DMS114 treated with DMSO at 0.1 percent for 48 hours (cell line): ENCODE results near the gene PLCL2.

Source experiments
- DNase-seq: peaks from one replicate; lab custom pipeline; 2025; ENCODE audit not compliant: unreplicated experiment; lab: John Stamatoyannopoulos, UW

PLCL2 gene

GRCh38 chr3:16884748-16885592, at the start of gene PLCL2:
PLCL2 (plus strand) TSS chr3:16884955; CDS start chr3:16885040, 85 bp downstream.
- DNase-seq = no peak

DNA sequence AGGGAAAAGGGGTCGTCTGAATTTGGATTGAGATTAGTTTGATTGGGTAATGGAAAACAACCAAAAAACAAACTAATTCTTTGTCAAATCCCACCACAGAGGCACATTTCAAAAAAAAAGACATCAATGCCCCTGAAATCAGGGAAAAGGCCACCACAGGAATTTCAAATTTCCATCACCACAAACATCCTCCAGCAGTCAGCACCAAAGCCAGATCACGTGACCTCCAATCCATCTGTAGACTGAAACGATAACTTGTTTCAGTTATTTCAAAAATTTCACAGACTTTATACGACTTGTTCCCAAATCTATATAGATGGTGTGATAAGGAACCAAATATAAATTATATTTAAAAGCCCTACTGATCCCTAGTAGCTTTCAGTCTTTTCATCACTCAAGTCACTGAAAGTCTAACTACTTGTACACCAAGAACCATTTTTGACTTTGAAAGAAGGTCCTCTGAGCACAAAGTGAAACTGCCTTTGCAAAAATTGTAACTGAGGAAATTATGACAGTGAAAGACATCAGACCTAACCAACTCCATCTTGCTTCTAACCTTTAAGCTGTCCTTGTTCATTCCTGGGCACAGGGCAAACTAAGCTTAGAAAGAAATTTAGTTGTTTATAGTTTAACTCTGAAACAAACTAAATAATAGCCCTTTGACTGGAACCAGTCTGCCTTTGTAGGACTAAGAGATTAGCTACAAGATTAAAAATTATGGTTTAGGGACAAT, 48.1 kb upstream of the PLCL2 start:
- DNase-seq = no peak

- no peak for DNase-seq
Observed at GRCh38 chr3:16837602-16838001, 47.2 kb upstream of the PLCL2 start.

GRCh38 chr3:16838561-16838960, 46.2 kb upstream of the PLCL2 start:
- DNase-seq = no peak

GRCh38 chr3:16839271-16840100, 45.3 kb upstream of the PLCL2 start:
- no peak for DNase-seq

DNA sequence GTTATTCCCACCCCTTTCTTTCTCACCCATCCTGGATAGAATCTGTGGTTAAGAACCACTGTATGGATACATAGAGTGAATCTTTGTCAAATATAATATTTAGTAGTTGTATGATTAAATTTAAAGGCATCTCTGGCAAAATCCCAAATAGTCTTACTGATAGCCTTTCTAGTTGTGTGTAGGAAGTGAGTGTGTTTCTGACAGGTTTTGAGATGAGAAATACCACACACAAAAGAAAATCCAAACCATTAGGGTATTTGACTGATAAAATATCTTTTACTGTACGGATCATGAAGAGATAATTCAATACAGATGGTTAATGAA, 44.7 kb upstream of the PLCL2 start:
- no peak for DNase-seq

DNA sequence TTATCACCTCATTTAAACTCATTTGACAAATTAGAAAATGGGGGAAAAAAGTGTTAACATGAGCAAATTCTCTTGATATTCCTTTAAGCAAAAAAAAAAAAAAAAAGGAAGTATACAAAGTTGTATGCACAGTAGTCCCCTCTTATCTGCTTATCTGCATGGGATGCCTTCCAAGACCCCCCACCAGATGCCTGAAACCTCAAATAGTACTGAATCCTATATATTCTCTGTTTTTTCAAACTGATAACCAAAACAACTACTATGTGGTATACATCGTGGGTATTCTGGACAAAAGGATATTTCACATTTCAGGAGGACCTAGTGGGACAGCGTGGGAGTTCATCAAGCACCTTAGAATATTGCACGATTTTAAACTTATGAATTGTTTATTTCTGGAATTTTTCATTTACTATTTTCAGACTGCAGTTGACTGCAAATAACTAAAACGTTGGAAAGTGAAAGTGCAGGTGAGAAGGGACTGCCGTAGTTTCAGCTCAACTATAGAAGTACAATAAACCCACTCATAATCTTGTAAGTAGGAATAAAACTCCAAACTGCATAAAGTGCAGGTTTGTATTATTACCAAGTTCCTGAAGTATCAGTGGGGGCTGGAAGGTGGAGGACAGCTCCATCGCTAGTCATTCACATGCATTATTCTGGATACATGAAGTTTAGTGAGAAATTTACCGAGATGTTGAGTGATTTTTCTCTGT, 43.6 kb upstream of the PLCL2 start:
- DNase-seq = no peak

- DNase-seq = no peak
Observed at GRCh38 chr3:16841904-16842271, 42.9 kb upstream of the PLCL2 start.

- no peak for DNase-seq
Observed at GRCh38 chr3:16842272-16843270, 42.2 kb upstream of the PLCL2 start.

DNA sequence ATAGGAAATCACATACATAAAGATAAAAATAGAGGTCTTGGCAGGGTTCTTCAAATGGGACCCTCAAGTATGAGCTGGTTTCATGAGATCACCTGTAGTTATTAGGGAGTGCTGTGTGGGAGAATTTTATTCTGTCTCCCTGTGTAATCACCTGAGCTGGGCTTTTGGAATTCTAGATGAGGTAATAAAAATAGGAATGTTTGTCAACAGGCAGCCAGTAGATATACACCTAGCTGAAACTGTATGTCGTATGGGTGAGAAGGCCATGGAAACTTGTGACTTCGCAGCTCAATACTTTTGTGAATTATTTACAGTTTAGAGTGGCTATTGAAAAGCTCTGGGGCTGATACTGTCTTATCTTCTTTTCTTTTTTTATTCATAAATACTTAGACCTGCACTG, 40.5 kb upstream of the PLCL2 start:
- DNase-seq = no peak

GRCh38 chr3:16844791-16845190, 40.0 kb upstream of the PLCL2 start:
- no peak for DNase-seq

DNA sequence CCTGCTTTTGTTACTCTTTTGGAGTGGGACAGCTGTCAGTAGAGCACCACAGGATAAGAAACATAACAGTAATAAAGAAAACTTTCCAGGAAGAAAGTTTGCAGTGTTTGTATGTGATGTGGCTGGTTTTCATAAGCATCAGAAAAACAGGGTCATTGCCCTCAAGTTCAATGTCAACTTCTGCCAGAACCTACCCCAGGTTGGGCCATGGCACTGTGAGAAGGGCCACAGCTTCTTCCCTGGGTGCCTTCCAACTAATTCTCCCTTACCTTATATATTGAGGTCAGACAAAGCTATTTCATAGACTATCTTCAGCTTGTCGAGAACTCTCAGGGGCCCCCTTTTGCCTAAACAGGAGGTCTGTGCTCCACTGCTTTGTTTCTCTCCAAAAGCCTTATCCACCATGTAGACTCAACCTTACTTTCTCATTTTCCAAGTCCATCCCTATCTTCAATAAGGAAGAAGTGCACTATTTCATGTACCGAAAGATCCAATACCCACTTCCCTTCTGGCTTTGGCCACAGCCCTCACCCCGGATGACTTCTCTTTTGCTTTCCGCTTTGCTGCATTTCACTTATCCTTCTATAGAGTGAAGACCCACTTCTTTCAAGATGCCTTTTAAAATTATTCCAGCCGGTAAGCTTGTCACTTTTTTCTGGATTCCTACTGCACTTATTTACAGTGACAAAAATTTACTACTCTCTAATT, 38.2 kb upstream of the PLCL2 start:
- DNase-seq = no peak

DNA sequence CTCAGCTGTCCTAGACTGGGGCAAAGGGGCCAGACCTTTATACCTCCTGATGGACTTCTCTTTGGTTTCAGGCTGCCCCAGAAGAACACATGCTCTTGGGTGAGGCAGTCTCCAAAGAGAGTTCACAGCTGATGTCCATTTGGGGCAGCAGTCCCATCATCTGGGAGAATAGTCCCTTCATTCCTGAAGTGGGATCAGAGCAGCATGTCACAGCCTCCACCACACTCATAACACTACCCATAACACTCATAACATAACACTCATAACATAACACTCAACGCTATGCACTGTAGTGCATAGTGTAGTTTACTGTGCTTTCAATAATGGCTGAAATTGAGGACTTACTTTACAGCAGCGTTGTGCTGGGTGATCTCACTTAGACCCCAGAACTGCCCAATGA, 36.7 kb upstream of the PLCL2 start:
- DNase-seq = no peak

DNA sequence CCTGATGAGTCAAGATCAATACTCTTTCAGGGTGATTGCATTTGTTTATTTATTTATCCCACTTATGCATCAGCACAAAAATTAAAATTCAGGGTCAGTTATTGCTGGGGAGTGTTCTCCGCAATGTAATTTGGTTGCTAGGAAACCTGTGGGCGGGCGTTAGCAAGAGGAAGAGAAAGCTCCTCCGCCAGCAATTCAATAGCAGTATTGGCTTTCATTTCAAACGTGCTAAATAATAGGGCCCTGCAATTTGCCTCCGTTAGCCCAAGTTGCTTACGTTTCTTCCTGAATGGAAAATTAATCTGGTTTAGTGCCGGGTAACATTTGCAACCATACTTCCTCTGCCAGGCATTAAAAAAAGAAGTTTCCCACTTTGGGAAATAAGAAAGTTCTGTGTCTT, 35.5 kb upstream of the PLCL2 start:
- DNase-seq = no peak

GRCh38 chr3:16849795-16850194, 35.0 kb upstream of the PLCL2 start:
- DNase-seq = no peak

GRCh38 chr3:16855497-16855896, 29.3 kb upstream of the PLCL2 start:
- DNase-seq = no peak

DNA sequence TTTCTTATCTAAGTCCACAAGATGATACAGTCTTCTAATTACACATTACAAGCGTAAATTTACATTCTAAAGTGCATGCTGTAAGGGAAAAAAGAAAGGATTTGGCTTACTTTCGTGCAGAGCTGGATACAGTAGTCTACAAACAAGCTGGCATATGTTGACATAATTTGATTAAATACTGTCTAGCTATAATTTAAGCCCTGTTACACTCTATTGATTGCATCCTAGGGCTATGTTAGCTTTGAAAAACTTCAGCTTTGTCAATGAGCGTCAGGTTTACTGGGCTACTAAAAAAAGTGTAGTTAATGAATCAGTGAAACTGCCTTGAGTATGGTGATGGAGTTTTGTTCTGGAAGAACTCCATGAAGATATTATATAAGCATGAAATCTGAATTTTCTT, 24.5 kb upstream of the PLCL2 start:
- no peak for DNase-seq

GRCh38 chr3:16861432-16861831, 23.3 kb upstream of the PLCL2 start:
- DNase-seq = no peak

GRCh38 chr3:16864610-16865313, 20.0 kb upstream of the PLCL2 start:
- no peak for DNase-seq
